HG03521 (cell line): Measurements from ENCODE around the gene RGCC.

Experiments used
- ATAC-seq: cut with Tn5 transposase; IDR thresholded peaks from one replicate; pipeline ENCODE4 v1.9.1; 2021; ENCODE audit warnings: mild to moderate bottlenecking, moderate library complexity; ENCODE audit not compliant: unreplicated experiment

The RGCC gene

GRCh38 chr13:41452462-41452861 lies 4.9 kb upstream of the RGCC start:
- no peak for ATAC-seq

- no peak for ATAC-seq
Observed at GRCh38 chr13:41453620-41454019, 3.7 kb upstream of the RGCC start.

GRCh38 chr13:41454170-41454569 lies 3.2 kb upstream of the RGCC start:
- no peak for ATAC-seq

- no peak for ATAC-seq
Observed at GRCh38 chr13:41455725-41456419, 1.5 kb upstream of the RGCC start.

- ATAC-seq: peak; percentile 11
Observed at GRCh38 chr13:41457589-41458186, 338 bp downstream of the RGCC start.

GRCh38 chr13:41458187-41458760 lies 924 bp downstream of the RGCC start:
- ATAC-seq: peak; percentile 3

GRCh38 chr13:41458761-41459431 lies 1.5 kb downstream of the RGCC start:
- ATAC-seq: no peak

- no peak for ATAC-seq
Observed at GRCh38 chr13:41459432-41460073, 2.2 kb downstream of the RGCC start.

GRCh38 chr13:41460074-41460465 lies 2.7 kb downstream of the RGCC start:
- no peak for ATAC-seq

GRCh38 chr13:41460930-41461329 lies 3.6 kb downstream of the RGCC start:
- no peak for ATAC-seq

GRCh38 chr13:41461527-41462139 lies 4.3 kb downstream of the RGCC start:
- no peak for ATAC-seq

GRCh38 chr13:41462427-41462826 lies 5.1 kb downstream of the RGCC start:
- ATAC-seq: no peak

- peak; percentile 49 for ATAC-seq
Observed at GRCh38 chr13:41463838-41464602, 6.7 kb downstream of the RGCC start.

GRCh38 chr13:41465241-41465847 lies 8.0 kb downstream of the RGCC start:
- peak; percentile 88 for ATAC-seq

- no peak for ATAC-seq
Observed at GRCh38 chr13:41465898-41466320, 8.6 kb downstream of the RGCC start.

GRCh38 chr13:41467425-41467945 lies 10.1 kb downstream of the RGCC start:
- no peak for ATAC-seq

GRCh38 chr13:41468631-41469030 lies 11.3 kb downstream of the RGCC start:
- ATAC-seq: no peak

GRCh38 chr13:41470196-41470595 lies 12.8 kb downstream of the RGCC start:
- ATAC-seq: no peak

- ATAC-seq: no peak
Observed at GRCh38 chr13:41471785-41472184, 14.4 kb downstream of the RGCC start.

- no peak for ATAC-seq
Observed at GRCh38 chr13:41487222-41487621, 29.9 kb downstream of the RGCC start.
